Lung (tissue), 12 donors: ENCODE measurements around the gene CASP6. TPM values are rescaled to one million over a fixed set of nuclear protein-coding genes. Genes with fewer than 3 reads are reported as not detected.
A peak's percentile ranks its signal among the peaks of the same experiment; 100 is the strongest.

Experiments
- ATAC-seq: fragments of 200-7000 bp; cut with Tn5 transposase; one replicate; pipeline ENCODE4 v1.9.1; 2020; ENCODE audit warnings: moderate number of reproducible peaks; ENCODE audit not compliant: insufficient read depth, low FRiP score
- DNase-seq, 3 donors: peaks; one replicate each; pipeline ENCODE4 v3.0.0-alpha.2; 2013 to 2017
- H3K27ac ChIP-seq, 2 donors: one replicate each; pipeline ENCODE4 v1.5.1; 2013; ENCODE audit warnings: mild to moderate bottlenecking in 2 of 2, moderate library complexity in 2 of 2, control low read depth in 1 of 2, inconsistent platforms in 1 of 2, low read depth in 1 of 2, low read length in 1 of 2
- H3K27me3 ChIP-seq, 3 donors: one replicate each; pipeline ENCODE4 v1.5.1; 2013; ENCODE audit warnings: low read length in 2 of 3; ENCODE audit not compliant: control insufficient read depth in 3 of 3, insufficient read depth in 3 of 3
- H3K36me3 ChIP-seq, 4 donors: one replicate each; pipeline ENCODE4 v1.5.1; 2013; ENCODE audit warnings: low read length in 4 of 4, mild to moderate bottlenecking in 1 of 4, moderate library complexity in 1 of 4; ENCODE audit not compliant: control insufficient read depth in 4 of 4, insufficient read depth in 4 of 4
- H3K4me1 ChIP-seq, 5 donors: one replicate each; pipeline ENCODE4 v1.5.1; 2013; ENCODE audit warnings: low read length in 5 of 5, mild to moderate bottlenecking in 2 of 5, moderate library complexity in 1 of 5; ENCODE audit not compliant: control insufficient read depth in 5 of 5, insufficient read depth in 5 of 5
- H3K4me3 ChIP-seq: one replicate; pipeline ENCODE4 v1.5.1; 2013; ENCODE audit warnings: mild to moderate bottlenecking, control low read depth, moderate library complexity
- H3K9ac ChIP-seq, 2 donors: one replicate each; pipeline ENCODE4 v1.5.1; 2013; ENCODE audit warnings: low read length in 2 of 2, control low read depth in 1 of 2; ENCODE audit not compliant: insufficient read depth in 1 of 2
- H3K9me3 ChIP-seq, 4 donors: one replicate each; pipeline ENCODE4 v1.5.1; 2013; ENCODE audit warnings: low read length in 3 of 4, mild to moderate bottlenecking in 1 of 4, moderate library complexity in 1 of 4; ENCODE audit not compliant: control insufficient read depth in 4 of 4, insufficient read depth in 3 of 4
- WGBS, 2 donors: extraction: QIAGEN DNeasy Blood & Tissue Kit; methylation state at CpG; one replicate each; pipeline ENCODE4 v1.1.7; 2013; 5-methylcytosine and 5-hydroxymethylcytosine counted together
- polyA plus RNA-seq, 2 donors: library from polyadenylated mRNA; stranded (reverse); fragments of 200-250 nt; gene quantifications; one replicate each; pipeline ENCODE4 v1.2.1, GENCODE V29; 2013
- total RNA-seq, 2 donors: library from RNA; depleted of rRNA in 1 of 2; stranded (reverse); fragments of >200 nt in 1 of 2; gene quantifications; one replicate each; pipeline ENCODE4 v1.2.1, GENCODE V29; 2014 to 2021
- TF ChIP-seq, protein P1 (sequence below): IDR thresholded peaks from 2 replicates; pipeline ENCODE4 v1.5.1; 2012; ENCODE audit warnings: mild to moderate bottlenecking; ENCODE audit errors: control extremely low read depth, extremely low read depth
- donor health status: control.
- donor health status: control.
- donor health status: Bipolar disorder and iron deficiency.
- donor health status: healthy.
- donor health status: DM: yes; HTN: yes; CAD: no.

The CASP6 gene
- total and polyA plus RNA-seq, 4 donors, result 12.0 to 20.2 (median 13.2) TPM

- no peak overlapping the region for H3K4me3 ChIP-seq
Observed at GRCh38 chr4:109672169-109672930, 30.9 kb downstream of the CASP6 start.

DNA sequence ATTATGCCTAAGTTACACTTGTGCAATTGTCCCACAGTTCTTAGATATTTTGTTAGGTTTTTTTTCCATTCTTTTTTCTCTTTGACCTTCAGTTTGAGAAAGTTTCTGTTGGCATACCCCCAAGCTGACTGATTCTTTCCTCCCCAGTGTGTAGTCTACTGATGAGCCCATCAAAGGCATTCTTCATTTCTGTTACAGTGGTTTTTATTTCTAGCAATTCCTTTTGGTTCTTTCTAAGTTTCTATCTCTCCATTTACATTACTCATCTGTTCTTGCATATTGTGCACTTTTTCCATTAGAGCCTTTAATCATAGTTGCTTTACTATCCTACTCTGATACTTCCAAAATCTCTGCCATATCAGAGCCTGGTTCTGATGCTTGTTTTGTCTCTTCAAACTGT lies 31.9 kb downstream of the CASP6 start:
- H3K27me3 ChIP-seq, result no peaks in the 10 kb centered on the region
- no peak overlapping the region for H3K27ac ChIP-seq
- H3K9ac ChIP-seq, result no peak overlapping the region
- peaks cover 0 to 6% (median 0%) of the 10 kb centered on the region in 4 donors for H3K9me3 ChIP-seq
- no peaks in the 10 kb centered on the region for H3K4me1 ChIP-seq
- no peak for ATAC-seq
- H3K4me3 ChIP-seq, result no peak overlapping the region
- TF ChIP-seq, protein P1, sequence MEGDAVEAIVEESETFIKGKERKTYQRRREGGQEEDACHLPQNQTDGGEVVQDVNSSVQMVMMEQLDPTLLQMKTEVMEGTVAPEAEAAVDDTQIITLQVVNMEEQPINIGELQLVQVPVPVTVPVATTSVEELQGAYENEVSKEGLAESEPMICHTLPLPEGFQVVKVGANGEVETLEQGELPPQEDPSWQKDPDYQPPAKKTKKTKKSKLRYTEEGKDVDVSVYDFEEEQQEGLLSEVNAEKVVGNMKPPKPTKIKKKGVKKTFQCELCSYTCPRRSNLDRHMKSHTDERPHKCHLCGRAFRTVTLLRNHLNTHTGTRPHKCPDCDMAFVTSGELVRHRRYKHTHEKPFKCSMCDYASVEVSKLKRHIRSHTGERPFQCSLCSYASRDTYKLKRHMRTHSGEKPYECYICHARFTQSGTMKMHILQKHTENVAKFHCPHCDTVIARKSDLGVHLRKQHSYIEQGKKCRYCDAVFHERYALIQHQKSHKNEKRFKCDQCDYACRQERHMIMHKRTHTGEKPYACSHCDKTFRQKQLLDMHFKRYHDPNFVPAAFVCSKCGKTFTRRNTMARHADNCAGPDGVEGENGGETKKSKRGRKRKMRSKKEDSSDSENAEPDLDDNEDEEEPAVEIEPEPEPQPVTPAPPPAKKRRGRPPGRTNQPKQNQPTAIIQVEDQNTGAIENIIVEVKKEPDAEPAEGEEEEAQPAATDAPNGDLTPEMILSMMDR, result no peak
- DNase-seq, result no peak
- no peaks in the 10 kb centered on the region for H3K36me3 ChIP-seq

More at GRCh38 chr4:109672169-109672930, 30.9 kb downstream of the CASP6 start:
- Histone ChIP-seq H3K4me1 (no peaks in the 10 kb centered on the region), H3K27me3 (no peaks in the 10 kb centered on the region), H3K36me3 (no peaks in the 10 kb centered on the region), H3K27ac (no peak overlapping the region), H3K9me3 (peaks cover 0 to 6% (median 0%) of the 10 kb centered on the region in 4 donors), H3K9ac (no peak overlapping the region)
- no peak for ATAC-seq
- no peak for DNase-seq
- TF ChIP-seq, protein P1, result no peak

DNA sequence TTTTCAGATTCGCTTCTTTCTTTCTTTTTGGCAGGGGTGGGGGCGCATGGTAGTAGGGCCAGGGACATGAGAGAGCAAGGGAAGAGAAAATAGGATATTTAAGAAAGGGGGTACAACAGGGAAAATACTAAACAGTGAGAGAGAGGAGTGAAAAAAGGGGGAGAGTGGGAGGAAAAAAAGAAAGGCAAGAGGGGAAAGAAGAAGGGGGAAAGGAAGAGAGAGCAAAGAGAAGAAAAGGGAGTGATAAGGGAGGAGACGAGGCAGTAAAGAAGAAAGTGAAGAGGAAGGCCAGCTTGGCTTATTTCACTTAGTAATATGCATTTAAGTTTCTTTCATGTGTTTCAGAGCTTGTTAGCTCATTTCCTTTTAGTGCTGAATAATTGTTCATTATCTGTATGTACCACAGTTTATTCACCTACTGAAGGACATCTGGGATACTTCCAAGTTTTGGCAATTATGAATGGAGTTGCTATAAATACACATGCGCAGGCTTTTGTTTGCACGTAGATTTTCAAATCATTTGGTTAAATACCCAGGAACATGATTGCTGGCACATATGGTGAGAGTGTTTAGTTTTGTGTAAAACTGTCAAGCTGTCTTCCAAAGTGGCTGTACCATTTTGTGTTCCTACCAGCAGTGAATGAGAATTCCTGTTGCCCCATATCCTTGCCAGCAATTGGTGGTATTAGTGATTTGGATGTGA lies 37.3 kb downstream of the CASP6 start:
- no peak for ATAC-seq
- no peaks in the 10 kb centered on the region for H3K27me3 ChIP-seq
- WGBS, 2 donors, result 74 to 80% methylated on average over 5 of the region's 5 CpGs

More for the DNA sequence above, 37.3 kb downstream of the CASP6 start:
- DNase-seq, result peak in 1 of 3 donors; percentile 6
- no peaks in the 10 kb centered on the region for H3K36me3 ChIP-seq
- H3K9ac ChIP-seq, result no peak overlapping the region
- H3K9me3 ChIP-seq, result no peaks in the 10 kb centered on the region
- H3K4me3 ChIP-seq, result no peak overlapping the region
- no peaks in the 10 kb centered on the region for H3K4me1 ChIP-seq
- H3K27ac ChIP-seq, result no peak overlapping the region
- TF ChIP-seq, protein P1, result no peak
